Left ventricle myocardium superior (tissue), 1 donor: ENCODE measurements around the gene OOSP4B. TPM values are rescaled to one million over a fixed set of nuclear protein-coding genes. Genes with fewer than 3 reads are reported as not detected.
"Not testable (repeated sequence)": the region's sequence is repeated elsewhere in the genome, so short reads cannot be mapped to it uniquely, and the experiment has no call there.

ENCODE experiments used
- ATAC-seq: fragments of 200-7000 bp; cut with Tn5 transposase; one replicate; pipeline ENCODE4 v1.9.1; 2020; ENCODE audit warnings: mild to moderate bottlenecking, moderate library complexity
- DNase-seq: peaks from one replicate; pipeline ENCODE4 v3.0.0-alpha.2; 2020
- intact Hi-C: fragments of 100-400 bp; cut with micrococcal nuclease; formaldehyde crosslinking; loops from one replicate; pipeline ENCODE4 v1.11.0; 2022
- long read RNA-seq: library from polyadenylated mRNA; unstranded; transcript quantifications from one replicate; pipeline ENCODE4 v2.0.0, GENCODE V29; 2021
- total RNA-seq: library from RNA; stranded (reverse); fragmentation: NEBNext Ultra II Directional; extraction: Animal tissue kit (Norgen Biotek cat#: 25700); gene quantifications from one replicate; pipeline ENCODE4 v1.2.1, GENCODE V29; 2021
- donor health status: DM: no; HTN: yes; CAD: no; lungs with severe emphysema.

The OOSP4B gene
- not detected for total RNA-seq
- long read RNA-seq, result 0 reads

DNA sequence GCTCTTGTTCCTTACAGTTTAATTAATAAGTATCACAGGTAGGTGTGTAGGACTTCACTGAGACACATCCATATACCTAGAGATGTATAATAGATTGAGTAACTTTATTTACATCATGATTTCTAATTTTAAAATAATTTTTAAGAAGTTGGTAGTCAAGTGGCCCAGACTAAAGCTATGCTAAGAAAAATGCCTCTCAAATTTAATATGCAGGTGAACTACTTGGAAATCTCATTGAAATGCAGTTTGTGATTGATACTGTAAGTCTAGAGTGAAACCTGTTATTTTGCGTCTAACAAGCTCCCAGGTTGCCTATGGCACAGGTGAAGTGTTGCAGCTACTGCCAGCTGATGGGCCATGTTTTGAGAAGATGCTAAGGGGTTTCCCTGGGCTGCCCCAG, at the start of gene OOSP4B:
Gene OOSP4B (plus strand): TSS at position 301 of the 400 bp plus-strand sequence.
- ATAC-seq, result no peak
- intact Hi-C loops, result no loop called here

DNA sequence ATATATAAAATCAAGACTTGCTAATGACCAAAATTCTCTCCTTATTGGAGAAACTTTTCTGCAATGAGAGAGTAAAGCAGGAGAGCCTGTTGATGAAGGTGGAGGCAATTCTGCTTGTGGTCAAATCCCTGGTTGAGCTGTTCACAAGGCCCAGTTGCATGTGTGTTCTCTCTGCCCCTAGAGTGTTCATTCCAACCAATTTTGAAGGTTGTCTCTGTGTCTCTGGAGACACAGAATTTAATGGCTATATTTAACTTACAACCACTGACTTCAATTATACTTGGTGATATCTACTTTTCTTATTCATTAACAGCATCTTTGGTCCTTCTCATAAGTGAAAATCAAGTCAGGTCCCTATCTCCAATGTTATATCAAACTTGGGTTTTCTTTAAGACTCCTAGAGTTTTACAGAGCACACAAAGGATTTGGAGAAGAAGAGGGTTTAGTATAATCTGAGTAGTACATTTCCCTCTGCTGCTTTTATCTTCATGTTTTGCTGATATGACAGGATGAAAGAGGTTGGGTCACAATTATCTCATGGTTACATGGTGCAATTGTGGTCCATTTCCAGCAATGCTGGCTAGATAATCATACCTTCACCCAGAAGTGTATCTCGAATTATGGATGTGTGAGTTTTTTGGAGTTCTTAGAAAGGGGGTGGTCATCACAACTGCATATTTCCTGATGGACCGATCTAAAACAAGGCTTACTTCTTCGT, 49.1 kb upstream of the OOSP4B start:
- ATAC-seq (no peak), DNase-seq (no peak)
- intact Hi-C loops, result no loop called here

More for the DNA sequence above, at the start of gene OOSP4B:
- DNase-seq, result no peak

DNA sequence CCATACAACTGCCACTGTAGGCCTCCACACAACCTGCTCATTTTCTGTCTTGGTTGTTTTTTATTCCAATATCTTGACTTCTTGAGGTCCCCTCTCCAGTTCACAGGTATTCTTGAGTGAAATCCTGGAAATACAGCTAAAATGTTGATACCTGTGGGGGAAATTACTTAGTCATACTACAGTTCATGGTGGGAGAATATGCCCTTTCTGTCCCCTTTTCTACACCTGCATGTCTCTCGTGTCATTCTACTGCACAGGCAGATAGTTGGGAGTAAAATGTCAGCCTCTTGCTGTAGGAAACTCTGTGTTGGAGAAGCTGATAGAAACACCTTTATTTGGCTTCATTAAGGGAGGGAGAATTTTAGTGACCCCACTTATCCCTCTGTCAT, 48.6 kb upstream of the OOSP4B start:
- intact Hi-C loops, result no loop called here
- no peak for DNase-seq
- ATAC-seq, result no peak

DNA sequence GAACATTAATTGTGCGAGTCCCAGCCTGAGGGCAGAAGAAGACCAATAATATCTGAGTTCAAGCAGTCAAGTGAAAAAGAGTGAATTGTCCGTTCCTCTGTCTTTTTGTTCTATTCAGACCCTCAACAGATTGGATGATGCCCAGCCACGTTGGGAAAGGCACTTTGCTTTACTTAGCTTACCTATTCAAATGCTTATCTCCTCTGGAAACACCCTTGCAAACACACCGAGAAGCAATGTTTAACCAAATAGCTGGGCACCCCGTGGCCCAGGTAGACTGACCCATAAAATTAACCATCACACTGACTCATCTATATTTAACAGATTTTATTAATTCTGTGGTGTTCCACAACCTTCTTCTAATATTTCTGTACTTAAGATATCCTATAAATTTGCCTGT, 43.9 kb upstream of the OOSP4B start:
- intact Hi-C loops, result no loop called here
- no peak for ATAC-seq
- DNase-seq, result no peak

DNA sequence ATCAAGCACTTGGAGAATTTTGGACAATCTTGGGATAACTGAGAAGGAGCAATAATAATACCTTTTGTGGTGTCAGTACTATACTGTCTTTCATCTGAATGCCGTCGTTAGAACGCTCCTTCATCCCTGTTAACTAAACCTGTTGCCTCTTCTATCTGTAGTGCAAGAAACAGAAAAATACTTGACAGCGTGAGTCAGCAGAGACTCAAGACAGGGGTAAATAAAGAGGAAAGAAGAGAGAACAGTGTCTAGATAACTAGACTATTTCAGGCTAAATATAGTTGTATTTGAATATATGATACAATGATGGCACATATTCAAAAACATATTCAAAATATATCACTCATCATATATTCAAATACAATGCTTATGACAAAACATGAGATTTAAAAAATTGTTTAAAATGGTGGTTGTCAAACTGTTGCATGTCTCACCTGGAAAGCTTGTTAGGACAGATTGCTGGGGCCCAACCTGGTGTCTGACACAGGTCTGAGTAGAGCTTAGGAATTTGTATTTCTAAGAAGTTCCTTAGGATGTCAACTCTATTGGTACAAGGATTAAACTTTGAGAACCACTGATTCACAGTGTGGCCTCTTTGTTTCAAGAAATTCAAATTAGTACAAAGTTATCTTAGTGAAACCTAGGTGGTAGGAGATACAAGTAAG, 35.7 kb upstream of the OOSP4B start:
- intact Hi-C loops, result no loop called here
- no peak for ATAC-seq
- no peak for DNase-seq

DNA sequence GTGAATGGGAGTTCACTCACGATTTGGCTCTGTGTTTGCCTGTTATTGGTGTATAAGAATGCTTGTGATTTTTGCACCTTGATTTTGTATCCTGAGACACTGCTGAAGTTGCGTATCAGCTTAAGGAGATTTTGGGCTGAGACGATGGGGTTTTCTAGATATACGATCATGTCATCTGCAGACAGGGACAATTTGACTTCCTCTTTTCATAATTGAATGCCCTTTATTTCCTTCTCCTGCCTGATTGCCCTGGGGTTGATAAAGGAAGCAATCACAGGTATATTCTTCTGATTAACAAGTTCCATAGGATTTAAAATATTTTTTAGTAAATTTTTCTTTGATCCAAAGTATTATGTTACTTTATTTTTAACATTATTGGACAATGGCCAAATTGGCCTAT, 34.9 kb upstream of the OOSP4B start:
- ATAC-seq, DNase-seq, intact Hi-C loops: not testable (repeated sequence)

DNA sequence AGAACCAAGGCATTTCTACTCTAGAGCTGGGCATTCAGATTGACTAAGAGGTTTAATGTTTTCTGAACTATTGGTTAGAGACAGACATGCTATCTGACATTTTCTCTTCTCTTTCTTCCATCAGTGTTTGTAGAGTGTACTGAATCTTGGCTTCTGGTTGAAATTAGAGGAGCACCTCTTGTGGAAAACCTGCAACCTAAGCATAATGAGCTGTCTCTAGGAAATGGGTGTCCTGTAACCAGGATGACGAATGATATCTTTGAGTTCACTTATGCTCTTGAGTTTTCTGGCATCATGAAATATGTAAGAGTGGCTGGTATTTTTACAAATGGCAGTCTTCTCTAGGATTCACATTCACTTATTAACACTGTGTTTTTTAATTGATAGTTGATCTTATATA, 33.8 kb upstream of the OOSP4B start:
- DNase-seq (no peak), ATAC-seq (no peak)
- intact Hi-C loops, result no loop called here

DNA sequence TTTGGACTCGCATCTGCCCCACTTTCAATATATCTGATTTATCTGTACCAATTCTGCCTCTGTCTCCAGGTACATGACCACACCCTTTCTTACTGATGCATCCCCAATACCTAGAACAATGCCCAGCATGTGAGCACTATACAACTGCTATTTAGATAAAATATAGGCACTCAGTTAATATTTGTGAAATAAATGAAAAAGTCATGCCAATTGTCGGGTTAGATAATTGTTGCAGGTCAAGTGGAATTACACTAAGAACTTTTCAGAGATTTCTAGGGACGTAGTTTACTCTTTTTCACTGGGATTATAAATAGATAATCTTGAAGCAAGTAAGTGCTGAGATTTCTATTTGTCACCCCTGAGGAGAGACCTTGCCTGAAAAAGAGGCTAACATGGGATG, 32.6 kb upstream of the OOSP4B start:
- DNase-seq (no peak), ATAC-seq (no peak)
- intact Hi-C loops, result no loop called here

DNA sequence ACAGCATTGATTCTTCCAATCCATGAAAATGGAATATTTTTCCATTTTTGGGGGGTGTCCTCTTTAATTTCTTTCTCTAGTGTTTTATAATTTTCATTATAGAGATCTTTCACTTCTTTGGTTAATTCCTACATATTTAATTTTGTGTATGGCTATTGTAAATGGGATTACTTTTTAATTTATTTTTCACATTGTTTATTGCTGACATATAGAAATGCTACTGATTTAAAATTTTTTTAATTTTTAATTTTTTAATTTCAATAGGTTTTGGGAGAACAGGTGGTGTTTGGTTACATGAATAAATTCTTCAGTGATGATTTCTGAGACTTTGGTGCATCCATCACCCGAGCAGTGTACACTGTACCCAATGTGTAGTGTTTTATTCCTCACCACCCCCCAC, 26.6 kb upstream of the OOSP4B start:
- ATAC-seq (no peak), DNase-seq (no peak)
- intact Hi-C loops, result no loop called here

DNA sequence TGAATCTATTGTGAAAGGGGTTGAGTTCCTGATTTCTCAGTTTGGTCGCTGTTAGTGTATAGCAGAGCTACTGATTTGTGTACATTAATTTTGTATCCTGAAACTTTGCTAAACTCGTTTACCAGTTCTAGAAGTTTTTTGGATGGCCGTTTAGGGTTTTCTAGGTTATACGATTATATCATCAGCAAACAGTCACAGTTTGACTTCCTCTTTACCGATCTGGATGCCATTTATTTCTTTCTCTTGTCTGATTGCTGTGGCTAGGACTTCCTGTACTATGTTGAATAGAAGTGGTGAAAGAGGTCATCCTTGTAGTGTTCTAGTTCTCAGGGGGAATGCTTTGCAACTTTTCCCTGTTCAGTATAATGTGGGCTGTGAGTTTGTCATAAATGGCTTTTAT, 24.6 kb upstream of the OOSP4B start:
- DNase-seq (no peak), ATAC-seq (no peak)
- intact Hi-C loops, result no loop called here

DNA sequence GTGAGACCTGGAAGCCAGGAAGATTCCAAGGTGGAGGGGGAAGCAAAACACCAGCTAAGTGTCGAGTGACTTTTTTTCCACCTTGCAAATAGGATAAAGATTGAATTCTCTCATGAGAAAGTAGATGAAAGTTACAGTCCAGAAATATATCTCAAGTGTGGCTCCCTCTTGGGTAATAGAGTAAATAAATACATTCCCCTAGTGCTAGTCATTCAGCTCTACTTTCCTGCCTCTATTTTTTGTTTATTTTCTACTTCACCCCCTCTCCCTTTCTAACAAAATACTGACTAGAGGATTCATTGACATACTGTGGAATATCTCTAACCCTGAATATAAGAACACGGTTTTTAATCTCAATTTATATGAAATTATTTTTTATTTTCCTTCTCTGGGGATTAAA, 19.2 kb upstream of the OOSP4B start:
- no peak for ATAC-seq
- intact Hi-C loops, result no loop called here
- DNase-seq, result no peak

DNA sequence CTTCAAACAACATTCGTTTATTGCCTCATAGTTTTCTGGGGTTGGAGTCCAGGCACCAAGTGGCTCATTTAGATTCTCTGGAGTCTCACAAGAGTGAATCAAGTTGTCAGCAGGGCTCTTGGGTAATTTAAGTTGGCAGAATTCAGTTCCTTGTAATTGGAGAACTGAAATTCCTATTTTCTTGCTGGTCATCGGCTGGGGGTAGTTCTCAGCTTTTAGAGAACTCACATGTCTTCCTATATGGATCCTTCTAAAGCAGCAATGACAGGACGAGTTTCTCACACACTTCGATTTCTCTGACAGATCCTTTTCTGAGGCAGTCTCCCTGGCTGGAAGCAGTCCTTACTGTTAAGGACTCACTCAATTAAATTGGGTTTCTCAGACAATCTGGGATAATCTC, 17.3 kb upstream of the OOSP4B start:
- intact Hi-C loops, result no loop called here
- no peak for ATAC-seq
- DNase-seq, result no peak

DNA sequence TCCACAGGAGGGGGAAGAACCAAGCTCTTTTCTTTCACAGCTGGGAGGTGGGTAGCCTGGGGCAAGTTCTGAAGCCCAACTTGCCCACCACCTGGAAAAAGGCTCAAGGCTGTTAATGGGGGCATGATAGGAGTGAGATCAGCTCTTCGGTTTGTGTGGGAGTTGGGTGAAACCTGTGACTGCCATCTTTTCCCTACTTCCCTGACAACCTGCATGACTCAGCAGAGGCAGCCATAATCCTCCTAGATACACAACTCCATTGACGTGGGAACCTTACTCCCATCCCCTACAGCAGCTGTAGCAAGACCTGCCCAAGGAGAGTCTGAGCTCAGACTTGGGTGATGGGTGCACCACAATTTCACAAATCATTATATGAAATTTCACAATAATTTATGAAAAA, 13.3 kb upstream of the OOSP4B start:
- ATAC-seq, result no peak
- intact Hi-C loops, result no loop called here
- DNase-seq, result no peak

DNA sequence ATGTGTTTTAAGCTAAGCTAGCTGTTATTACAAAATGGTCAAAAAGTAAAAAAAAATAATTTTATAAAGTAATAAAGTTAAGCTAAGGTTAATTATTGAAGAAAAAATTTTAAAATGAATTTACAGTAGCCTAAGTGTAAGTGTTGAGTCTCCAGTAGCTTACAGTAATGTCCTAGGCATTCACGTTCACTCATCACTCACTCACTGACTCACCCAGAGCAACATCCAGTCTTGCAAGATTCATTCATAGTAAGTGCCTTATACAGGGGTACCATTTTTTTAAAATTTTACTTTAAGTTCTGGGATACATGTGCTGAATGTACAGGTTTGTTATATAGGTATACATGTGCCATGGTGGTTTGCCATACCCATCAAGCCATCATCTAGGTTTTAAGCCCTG, 11.6 kb upstream of the OOSP4B start:
- ATAC-seq (no peak), DNase-seq (no peak)
- intact Hi-C loops, result no loop called here

DNA sequence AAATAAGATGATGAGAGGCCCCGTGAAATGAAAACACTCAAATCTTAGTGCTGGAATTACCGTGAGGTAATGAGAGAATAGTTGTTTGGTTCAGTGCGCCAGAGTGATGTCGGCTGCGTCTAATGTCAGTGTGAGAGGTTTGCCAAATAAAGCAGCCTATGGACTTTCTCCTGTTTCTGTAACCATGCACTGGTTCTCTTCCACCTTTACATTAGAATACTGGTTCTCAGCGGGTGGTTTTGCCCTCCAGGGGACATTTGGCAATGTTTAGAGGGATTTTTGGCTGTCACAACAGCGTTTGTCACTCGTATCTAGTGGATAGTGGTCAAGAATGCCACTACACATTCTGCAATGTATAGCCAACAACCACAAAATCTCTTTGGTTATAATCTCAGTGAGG, 1.1 kb downstream of the OOSP4B start:
- intact Hi-C loops, result no loop called here
- ATAC-seq (no peak), DNase-seq (no peak)

DNA sequence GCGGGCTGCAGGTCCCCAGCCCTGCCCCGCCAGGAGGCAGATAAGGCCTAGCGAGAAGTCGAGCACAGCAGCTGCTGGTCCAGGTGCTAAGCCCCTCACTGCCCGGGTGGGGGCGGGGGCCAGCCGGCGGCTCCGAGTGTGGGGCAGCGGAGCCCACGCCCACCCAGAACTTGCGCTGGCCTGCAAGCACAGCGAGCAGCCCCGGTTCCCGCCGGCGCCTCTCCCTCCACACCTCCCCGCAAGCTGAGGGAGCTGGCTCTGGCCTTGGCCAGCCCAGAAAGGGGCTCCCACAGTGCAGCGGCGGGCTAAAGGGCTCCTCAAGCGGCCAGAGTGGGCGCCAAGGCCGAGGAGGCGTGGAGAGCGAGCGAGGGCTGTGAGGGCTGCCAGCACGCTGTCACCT, 3.4 kb downstream of the OOSP4B start:
- ATAC-seq, intact Hi-C loops, DNase-seq: not testable (repeated sequence)

DNA sequence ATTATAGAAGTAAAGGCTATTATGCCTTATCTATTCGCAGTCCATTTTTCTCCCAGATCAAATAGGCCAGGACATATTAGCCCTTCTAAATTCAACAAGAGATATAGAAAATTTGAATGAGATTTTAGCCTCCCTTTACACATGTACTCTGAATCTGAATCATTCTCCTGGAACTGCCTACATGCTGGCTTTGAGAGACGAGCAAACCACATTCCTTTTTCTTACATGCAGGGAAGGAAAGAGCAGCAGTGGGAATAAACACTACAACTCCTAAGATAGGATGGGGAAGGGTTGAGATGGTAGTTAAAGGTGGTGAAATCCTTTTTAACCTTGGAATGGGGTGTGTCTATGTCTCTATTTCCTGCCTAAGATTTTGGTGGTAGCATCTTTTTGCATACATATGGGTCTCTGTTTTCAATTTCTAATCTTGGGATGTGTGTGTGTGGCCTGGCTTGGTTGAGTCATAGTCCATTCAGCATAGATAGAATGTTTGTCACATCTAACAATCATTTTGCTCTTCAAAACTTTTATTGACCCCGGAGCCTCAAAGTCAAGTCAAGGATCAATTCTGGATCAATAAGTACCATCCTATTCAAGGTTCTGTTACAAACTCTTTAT, 12.1 kb downstream of the OOSP4B start:
- intact Hi-C loops, result no loop called here
- ATAC-seq (no peak), DNase-seq (no peak)

DNA sequence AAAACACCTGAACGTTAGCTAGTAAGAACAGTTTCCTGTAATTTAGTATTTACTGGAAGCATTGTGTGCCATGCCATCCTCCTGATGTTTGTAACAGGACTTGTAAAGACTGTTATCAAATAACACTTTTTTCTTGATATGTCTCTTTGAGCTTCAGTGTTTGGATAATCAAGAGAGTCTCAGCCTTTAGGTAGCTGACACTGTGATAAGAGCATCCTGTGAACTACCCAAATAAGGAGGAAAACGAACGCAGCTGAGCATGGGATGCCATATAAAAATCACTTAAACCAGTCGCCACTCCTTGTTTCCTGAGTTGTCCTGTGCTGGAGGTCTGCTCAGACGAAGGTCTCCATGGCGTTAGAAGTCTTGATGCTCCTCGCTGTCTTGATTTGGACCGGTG, 23.1 kb downstream of the OOSP4B start, which contains the start of gene OOSP2:
Gene OOSP2 (plus strand): TSS at position 301 of the 400 bp plus-strand sequence. CDS start 51 bp downstream, at position 352.
- intact Hi-C loops, result no loop called here
- ATAC-seq (no peak), DNase-seq (no peak)

DNA sequence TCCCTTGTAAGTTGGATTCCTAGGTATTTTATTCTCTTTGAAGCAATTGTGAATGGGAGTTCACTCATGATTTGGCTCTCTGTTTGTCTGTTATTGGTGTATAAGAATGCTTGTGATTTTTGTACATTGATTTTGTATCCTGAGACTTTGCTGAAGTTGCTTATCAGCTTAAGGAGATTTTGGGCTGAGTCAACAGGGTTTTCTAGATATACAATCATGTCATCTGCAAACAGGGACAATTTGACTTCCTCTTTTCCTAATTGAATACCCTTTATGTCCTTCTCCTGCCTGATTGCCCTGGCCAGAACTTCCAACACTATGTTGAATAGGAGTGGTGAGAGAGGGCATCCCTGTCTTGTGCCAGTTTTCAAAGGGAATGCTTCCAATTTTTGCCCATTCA, 33.4 kb downstream of the OOSP4B start:
- intact Hi-C loops, DNase-seq, ATAC-seq: not testable (repeated sequence)

DNA sequence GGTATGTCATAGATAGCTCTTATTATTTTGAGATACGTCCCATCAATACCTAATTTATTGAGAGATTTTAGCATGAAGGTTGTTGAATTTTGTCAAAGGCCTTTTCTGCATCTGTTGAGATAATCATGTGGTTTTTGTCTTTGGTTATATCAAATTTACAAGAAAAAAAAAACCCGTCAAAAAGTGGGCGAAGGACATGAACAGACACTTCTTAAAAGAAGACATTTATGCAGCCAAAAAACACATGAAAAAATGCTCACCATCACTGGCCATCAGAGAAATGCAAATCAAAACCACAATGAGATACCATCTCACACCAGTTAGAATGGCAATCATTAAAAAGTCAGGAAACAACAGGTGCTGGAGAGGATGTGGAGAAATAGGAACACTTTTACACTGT, 33.9 kb downstream of the OOSP4B start:
- ATAC-seq, DNase-seq, intact Hi-C loops: not testable (repeated sequence)
